GM18498 (cell line): Measurements from ENCODE around the gene NSMF.
"Not testable (repeated sequence)": the region's sequence is repeated elsewhere in the genome, so short reads cannot be mapped to it uniquely, and the experiment has no call there.

Experiments used
- ATAC-seq: cut with Tn5 transposase; IDR thresholded peaks from one replicate; pipeline ENCODE4 v1.9.1; 2021; ENCODE audit warnings: mild to moderate bottlenecking, moderate library complexity; ENCODE audit not compliant: unreplicated experiment

Gene NSMF

GRCh38 chr9:137477778-137478612 lies 18.9 kb upstream of the NSMF start:
- ATAC-seq = no peak

GRCh38 chr9:137476856-137477255 lies 17.7 kb upstream of the NSMF start:
- no peak for ATAC-seq

DNA sequence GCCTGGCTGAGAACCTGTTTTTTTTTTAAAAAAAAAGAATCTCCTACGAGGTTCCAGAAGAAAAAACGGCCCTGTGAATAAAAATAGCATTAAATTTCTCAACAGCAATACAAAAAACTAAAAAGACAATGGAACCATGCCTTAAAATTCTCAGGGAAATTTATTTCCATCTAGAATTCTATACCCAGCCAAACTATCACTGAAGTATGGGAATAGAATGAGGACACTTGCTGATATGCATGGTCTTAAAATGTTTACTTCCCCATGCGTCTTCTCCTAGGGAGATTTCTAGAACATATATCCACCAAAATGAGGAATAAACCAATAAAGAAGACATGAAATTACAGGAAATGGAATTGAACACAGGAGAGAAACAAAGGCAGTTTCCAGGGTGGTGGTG lies 16.5 kb upstream of the NSMF start:
- no peak for ATAC-seq

DNA sequence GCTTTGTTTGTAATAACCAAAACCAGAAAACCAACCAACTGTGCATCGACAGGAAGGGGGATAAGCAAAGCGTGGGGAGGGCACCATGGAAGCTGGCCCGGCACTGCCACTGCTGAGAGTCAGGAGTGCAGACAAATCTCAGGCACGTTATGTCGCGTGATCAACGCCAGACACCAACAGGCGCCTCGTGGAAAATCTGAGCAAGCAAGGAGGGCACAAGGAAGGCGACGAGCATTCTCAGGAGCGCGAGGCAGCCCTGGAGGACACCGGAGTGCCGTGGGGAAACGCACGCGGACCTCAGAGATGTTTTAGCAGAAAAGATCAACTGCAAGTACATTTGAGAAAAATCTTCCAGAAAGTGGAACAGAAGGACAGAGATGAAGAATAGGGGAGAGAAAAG lies 15.1 kb upstream of the NSMF start:
- no peak for ATAC-seq

DNA sequence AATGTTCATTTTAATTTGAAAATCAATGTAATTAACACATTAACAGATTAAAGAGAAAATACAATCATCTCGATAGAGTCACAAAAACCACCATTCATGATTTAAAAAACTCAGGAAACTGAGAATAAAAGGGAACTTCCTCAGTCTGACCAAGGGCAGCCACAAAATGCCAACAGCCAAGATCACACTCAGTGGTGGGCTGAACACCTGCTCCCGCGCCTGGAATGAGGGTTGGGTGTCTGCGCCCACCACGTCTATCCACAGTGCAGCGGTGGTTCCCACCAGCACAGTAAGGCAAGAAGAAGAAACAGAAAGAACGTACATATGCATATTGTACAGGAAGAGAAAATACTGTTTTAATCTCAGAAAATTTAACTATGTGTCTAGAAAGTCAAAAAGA lies 11.7 kb upstream of the NSMF start:
- ATAC-seq = no peak

DNA sequence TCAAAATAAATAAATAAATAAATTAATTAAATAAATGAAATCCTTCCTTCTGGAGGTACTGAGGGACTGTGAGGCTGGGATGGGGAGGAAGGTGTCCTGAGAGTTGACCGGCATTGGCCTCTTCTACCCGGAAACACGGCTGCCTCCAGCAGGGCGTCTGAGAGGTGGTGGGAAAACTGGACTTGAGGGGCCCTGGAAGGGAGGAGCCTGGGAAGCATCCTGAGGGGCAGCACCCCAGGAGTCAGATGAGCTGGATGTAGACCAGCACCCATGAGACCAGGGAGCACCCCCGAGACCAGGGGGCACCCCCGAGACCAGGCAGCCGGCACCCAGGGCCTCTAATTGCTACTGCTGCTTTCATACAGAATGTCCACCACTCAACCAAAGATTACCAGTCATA lies 8.8 kb upstream of the NSMF start:
- ATAC-seq = no peak

DNA sequence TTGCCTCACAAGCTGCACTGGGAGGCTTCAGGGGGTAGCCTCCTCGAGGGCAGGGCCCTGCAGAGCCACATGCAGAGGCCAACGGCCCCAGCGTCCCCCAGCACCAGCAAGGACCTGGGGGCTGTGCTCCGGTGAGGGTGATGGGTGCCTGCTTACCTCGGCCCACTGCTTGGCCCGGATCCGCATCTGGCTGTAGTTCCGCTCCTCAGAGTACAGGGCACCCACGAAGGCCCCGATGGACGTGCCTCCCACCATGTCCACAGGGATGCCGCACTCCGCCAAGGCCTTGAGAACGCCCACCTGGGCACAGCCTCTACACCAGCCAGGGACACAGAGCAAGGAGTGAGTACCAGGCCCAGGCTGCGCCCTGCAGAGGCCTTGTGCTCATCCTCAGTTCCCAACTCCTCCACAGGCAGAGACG lies 8.0 kb upstream of the NSMF start:
- no peak for ATAC-seq

GRCh38 chr9:137466389-137467085 lies 7.4 kb upstream of the NSMF start:
- ATAC-seq = not testable (repeated sequence)

- ATAC-seq = no peak
These were observed 6.7 kb upstream of the NSMF start for GRCh38 chr9:137465720-137466388.

DNA sequence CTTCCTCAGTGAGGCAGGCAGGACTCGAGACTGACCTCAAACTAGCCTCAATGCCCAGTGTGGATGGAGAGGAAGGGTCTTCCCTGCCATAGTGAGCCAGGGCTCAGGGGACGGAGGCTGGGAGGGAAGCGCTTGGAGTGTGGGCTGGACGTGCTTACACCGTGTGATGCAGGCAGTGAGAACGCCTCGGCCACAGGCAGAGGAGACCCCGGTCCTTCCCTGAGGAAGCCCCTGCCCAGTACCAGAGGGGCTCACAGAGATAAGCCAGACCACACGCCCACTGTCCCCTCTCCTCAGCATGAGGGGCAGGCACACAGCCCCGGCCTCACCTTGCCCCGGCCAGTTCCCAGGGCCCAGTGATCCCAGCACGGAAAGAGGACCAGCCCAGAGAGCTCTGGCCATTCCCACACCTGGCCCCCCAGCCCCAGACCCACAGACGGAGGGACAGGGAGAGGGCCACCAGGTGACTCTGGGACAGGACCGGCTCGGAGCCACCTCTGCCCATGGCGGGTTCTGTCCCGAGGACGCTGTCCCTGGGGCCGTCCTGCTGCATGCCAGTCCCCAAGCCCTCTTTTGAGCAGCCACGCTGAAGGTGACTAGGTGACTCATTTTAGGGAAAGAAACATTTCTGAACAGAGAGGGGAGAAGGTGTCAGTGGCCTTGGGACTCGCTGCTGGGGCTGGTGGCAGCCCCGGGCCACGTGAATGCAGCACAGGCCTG lies 6.0 kb upstream of the NSMF start:
- ATAC-seq = no peak

DNA sequence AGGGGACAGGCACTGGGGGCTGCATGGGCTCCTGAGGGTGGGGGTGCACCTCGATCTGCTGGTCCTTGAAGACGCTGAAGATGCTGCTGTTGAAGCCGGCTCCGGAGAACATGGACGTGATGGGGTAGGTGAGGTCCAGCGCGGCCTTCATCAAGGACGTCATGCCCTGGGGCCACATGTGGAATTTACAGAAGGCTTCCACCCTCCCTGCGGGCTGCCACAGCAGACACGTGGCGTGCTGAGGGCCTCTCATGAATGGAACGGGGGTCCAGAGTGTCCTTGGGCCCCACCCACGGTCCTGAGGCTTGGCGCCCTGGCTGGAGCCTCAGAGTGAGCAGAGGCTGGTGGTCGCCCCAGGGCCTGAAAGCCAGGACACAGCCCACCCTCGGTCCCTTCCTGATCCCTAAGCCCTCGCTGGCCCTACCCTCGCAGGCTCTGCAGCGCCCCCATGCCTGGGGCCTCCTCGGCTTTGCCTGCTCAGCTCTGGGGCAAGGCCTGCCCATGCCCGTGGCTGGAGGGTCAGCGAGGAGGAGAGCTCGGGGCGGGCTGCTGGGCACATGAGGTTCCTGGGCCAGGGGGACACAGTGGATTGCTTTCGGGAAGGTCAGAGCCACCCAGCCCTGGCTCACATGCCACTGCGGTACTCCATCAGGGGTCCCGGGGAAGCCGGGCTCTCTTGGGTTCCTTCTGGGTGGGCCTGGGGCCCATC lies 5.3 kb upstream of the NSMF start:
- no peak for ATAC-seq

DNA sequence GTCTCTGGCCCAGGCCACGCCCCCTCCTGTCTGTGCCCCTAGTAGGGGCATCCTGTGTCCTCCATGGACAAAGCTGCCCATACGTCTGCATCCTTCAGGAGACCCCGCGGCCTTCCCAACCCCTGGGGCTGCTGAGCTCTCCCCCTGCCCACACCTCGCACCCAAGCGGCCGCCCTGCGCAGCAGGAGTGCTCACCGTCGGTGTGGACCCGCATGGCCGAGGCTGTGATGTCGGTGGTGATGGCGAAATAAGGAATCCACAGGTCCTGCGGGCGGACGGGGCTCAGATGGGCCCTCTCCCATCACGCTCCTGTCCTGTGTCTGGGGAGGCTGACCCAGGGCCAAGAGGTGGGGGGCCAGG lies 4.8 kb upstream of the NSMF start:
- ATAC-seq = no peak

GRCh38 chr9:137462986-137463930 lies 4.1 kb upstream of the NSMF start:
- ATAC-seq = no peak

- no peak for ATAC-seq
These were observed 3.4 kb upstream of the NSMF start for GRCh38 chr9:137462396-137462985.

- no peak for ATAC-seq
These were observed 2.7 kb upstream of the NSMF start for GRCh38 chr9:137461663-137462395.

- ATAC-seq = no peak
These were observed 2.2 kb upstream of the NSMF start for GRCh38 chr9:137461316-137461662.

- ATAC-seq = no peak
These were observed 1.5 kb upstream of the NSMF start for GRCh38 chr9:137460363-137461315.
